Measurements from ENCODE around the gene CYYR1. TPM values are rescaled to one million over a fixed set of nuclear protein-coding genes. Genes with fewer than 3 reads are reported as not detected.

CYYR1 gene
- total RNA-seq, 1 experiment from 2014 or later = 13.6 TPM

- H2BK5ac ChIP-seq (ENCODE audit: insufficient read length, low read length) = no peak overlapping the region
- H3K79me1 ChIP-seq (ENCODE audit: insufficient read depth, low read depth, low read length, poor library complexity, severe bottlenecking) = no peaks in the 10 kb centered on the region
- no peak overlapping the region for H3K56ac ChIP-seq (ENCODE audit: insufficient read length, low read depth, low read length)
- no peaks in the 10 kb centered on the region for H3K27me3 ChIP-seq (ENCODE audit: insufficient read depth, low read length)
- no peak overlapping the region for H3K4me2 ChIP-seq (ENCODE audit: insufficient read depth, insufficient read length, low read length)
- peaks cover 2% of the 10 kb centered on the region; the same call in 1 of the 2 replicates for H3K4me1 ChIP-seq (ENCODE audit: insufficient read depth, low read length)
- peaks cover 3% of the 10 kb centered on the region in 2 experiments; a peak in 3 of 5 replicates for H3K9me3 Mint-ChIP-seq
- H3K4ac ChIP-seq (ENCODE audit: low read depth, low read length) = no peak overlapping the region
- H3K18ac ChIP-seq (ENCODE audit: insufficient read length, low read depth, low read length) = no peak overlapping the region
- no peaks in the 10 kb centered on the region for H3K9me3 ChIP-seq (ENCODE audit: control insufficient read depth, low read depth, low read length)
- H3K14ac ChIP-seq (ENCODE audit: insufficient read depth, low read length) = no peak overlapping the region
- H4K20me1 ChIP-seq (ENCODE audit: control insufficient read depth, insufficient read depth, insufficient read length) = no peaks in the 10 kb centered on the region
- H3K4me3 Mint-ChIP-seq = no peak overlapping the region
- no peak overlapping the region for H4K91ac ChIP-seq (ENCODE audit: insufficient read length, low read depth, low read length)
- no peak overlapping the region for H4K5ac ChIP-seq (ENCODE audit: insufficient read length, low read depth, low read length)
- H3K36me3 Mint-ChIP-seq (ENCODE audit: insufficient read depth in 1 of 3, low read depth in 3 of 3) = peaks cover 0 to 9% (median 2%) of the 10 kb centered on the region in 3 experiments; a peak in 3 of 7 replicates
- H3K27me3 Mint-ChIP-seq (ENCODE audit: low read depth) = no peaks in the 10 kb centered on the region
- 0 out of 7 replicates have a peak overlapping the region, but pooled peaks of 1 of the 3 experiments have one; percentile 3 for H3K27ac Mint-ChIP-seq
- no peak overlapping the region for H2BK120ac ChIP-seq (ENCODE audit: low read depth, low read length, poor library complexity, severe bottlenecking)
- TF ChIP-seq CTCF (conservative IDR thresholded peaks at IDR 0.05) = no peak
- no peak overlapping the region for H2AK5ac ChIP-seq (ENCODE audit: insufficient read length, low read length)
- H2BK12ac ChIP-seq (ENCODE audit: insufficient read length, low read depth, low read length) = no peak overlapping the region
- no peak overlapping the region for H3K9ac ChIP-seq (ENCODE audit: extremely low read depth, insufficient read length, low read length)
- H2BK20ac ChIP-seq (ENCODE audit: low read depth, low read length, poor library complexity, severe bottlenecking) = no peak overlapping the region
- WGBS (ENCODE audit: extremely low coverage, insufficient read length, low lambda C conversion rate) = no CpG with 5 or more reads among the region's 3 CpGs
- DNase-seq = no peak
- H3K23me2 ChIP-seq (ENCODE audit: insufficient read length, low read depth, low read length, poor library complexity, severe bottlenecking) = no peaks in the 10 kb centered on the region
- no peak overlapping the region for H3T11ph ChIP-seq (ENCODE audit: low read length)
- H3K4me1 Mint-ChIP-seq = peaks cover 13 to 15% of the 10 kb centered on the region in 2 experiments
- H3K79me2 ChIP-seq (ENCODE audit: insufficient read depth, low read length) = no peaks in the 10 kb centered on the region
- no peak overlapping the region for H2BK15ac ChIP-seq (ENCODE audit: low read depth, low read length)
- H3K27ac ChIP-seq (ENCODE audit: insufficient read length, low read depth, low read length) = no peak overlapping the region
- H3K23ac ChIP-seq (ENCODE audit: insufficient read length, low read depth, low read length) = no peak overlapping the region
- H2AFZ ChIP-seq (ENCODE audit: low read length) = no peak overlapping the region
- no peak overlapping the region for H4K8ac ChIP-seq (replicated peaks; ENCODE audit: insufficient read length, low read depth, low read length)
Measured at GRCh38 chr21:26491663-26492062, 81.4 kb downstream of the CYYR1 start.
